GM21619 (cell line): Measurements from ENCODE around the gene PAX8.
A peak's percentile ranks its signal among the peaks of the same experiment; 100 is the strongest.

Experiments
- ATAC-seq: cut with Tn5 transposase; IDR thresholded peaks from one replicate; pipeline ENCODE4 v1.9.1; 2021; ENCODE audit not compliant: unreplicated experiment

The PAX8 gene

GRCh38 chr2:113186433-113186796, 92.3 kb downstream of the PAX8 start:
- no peak for ATAC-seq

DNA sequence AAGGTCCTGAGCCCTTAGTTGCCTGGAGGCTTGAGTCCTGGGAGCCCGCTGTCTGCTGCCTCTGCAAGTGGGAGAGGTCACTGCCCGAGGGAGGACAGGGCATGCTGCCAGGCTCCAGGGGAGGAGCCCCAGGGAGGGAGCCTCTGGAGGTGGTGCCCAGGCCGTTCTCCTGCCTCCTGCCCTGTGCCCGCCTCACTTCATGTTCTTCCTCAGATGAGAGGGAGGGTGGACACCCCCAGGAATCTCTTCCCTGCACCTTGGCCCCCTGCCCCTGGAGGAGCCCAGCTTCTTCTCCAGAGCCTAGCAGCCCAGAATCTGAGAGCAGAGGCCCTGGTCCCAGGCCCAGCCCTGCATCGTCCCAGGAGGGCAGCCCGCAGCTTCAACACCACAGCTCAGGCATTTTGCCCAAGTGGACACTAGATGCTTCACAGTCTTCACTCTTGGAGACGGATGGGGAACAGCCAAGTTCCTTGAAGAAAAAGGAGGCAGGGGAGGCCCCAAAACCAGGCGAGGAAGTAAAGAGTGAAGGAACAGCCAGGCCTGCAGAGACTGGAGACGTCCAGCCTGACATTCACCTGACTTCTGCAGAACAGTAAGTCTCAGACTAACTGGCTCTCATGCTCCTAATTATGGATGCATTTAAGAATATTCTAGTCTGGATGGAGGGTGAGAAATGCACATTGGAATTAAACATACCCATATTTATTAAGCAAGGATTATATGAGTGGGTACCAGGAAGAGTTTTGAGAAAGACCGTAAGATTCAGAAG, 92.9 kb downstream of the PAX8 start:
- ATAC-seq = no peak

- no peak for ATAC-seq
Measured at GRCh38 chr2:113184531-113185230, 94.0 kb downstream of the PAX8 start.

DNA sequence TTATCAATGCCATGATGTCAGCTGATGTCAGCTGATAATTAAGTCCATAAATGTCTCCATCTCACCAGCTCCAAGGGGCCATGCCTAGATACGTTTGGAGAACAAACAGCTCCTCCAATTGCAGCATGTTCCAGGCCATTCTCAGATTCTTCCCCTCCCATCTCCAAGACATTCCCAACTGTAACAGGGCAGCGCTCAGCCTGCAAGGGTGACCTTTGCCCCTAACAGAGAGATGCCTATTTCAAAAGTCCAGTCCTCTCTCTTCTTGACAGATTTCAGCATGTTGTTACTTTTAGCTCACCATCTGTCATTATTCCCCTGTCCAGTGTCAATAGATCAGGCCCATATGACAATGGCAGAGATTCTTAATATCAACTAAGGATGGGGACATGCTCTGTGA, 95.0 kb downstream of the PAX8 start:
- no peak for ATAC-seq

GRCh38 chr2:113183264-113183663, 95.5 kb downstream of the PAX8 start:
- ATAC-seq = no peak

- no peak for ATAC-seq
Measured at GRCh38 chr2:113182471-113183260, 96.1 kb downstream of the PAX8 start.

DNA sequence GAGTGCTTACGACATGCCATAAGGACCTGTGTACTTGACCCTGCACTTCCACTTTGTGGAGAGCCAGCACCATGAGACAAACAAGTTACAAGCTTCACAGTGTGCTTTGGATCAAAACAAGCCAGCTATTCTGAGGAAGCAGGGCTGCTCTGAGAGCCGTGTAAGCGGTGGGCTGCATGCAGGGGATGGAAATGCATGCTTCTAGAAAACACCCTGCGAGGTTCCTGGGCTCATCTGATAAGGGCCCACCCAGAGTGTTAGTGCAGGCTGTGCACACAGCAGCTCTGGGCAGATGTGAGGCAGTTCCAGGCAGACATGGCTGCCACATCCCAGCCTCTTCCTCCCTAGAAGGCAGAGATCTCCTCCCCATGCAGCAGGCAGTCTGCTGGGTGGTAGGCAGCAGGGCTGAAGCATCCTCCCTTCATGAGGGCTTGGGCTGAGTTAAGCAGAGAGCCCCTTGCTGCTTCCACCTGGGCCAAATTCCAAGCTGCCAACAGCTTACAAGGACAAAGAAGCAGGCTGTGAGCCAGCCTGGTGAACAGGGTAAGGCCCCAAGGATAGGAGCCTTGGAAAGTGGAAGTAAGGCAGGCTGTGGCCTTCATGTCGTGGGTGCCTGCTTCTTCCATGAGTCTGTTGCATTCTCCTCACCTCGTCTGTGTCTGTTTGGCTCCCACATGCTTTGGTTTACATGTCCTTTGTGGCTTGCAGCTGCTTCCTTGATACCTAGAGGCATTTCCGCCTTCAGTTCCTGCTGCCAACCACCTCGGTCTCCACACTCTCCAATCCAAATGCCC, 97.3 kb downstream of the PAX8 start:
- no peak for ATAC-seq

DNA sequence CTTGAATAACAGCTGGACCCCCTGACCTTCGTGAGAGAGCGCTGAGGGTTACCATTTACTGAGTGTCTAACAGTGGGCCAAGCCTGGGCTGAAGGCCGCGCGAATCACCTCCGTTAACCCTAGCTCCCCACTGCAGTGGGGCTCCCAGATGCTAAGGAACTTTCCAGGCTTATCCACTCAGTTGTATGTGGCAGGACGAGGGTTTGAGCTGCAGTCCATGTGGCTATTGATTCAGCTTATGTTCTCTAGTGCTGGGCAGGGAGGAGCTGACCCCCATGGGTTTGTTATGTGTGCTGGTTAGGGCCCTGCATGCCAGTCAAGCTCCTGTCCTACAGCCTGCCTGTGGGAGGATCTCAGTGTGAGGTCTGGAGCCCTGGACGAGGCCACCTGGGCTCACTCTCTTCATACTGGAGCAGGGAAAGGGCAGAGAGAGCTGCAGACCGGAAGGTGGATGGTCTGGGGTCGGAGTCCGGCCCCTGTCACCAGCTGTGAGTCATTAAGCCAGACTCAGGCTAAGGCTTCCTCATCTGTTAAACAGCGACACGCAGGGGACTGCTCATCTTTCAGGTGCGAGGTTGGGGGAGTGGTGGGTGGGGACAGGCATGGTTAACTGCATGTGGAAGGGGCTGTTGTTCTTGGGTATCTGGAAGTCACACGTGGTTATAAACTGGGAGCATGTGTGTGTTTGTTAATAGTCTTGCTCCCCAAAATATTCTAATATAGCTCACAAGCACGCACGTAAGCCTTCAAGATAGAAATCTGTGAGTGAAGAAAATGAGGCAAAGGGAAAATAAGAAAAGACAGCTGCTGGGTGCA, 98.4 kb downstream of the PAX8 start:
- no peak for ATAC-seq

GRCh38 chr2:113179446-113180045, 99.2 kb downstream of the PAX8 start:
- ATAC-seq = no peak

DNA sequence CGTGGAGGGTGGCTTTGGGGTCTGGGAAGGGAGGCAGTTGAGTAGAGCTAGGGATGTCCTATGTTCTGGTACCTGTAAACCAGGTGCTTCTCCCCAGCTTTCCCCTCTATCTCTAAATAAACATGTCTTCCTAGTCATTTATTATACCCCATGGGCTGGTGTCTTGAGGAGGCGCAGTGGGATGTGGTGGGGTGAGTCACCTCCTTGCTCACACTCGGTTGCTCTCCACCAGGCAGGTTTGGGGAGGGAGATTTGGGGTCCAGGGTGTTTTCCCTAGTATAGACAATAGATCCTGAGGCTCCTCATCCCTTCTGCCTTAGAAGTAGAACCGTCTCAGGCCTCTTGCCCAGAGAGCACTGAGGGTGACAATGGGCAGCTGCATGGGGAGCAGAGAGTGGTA, 99.8 kb downstream of the PAX8 start:
- no peak for ATAC-seq

- ATAC-seq = no peak
Measured at GRCh38 chr2:113178069-113178746, 100.5 kb downstream of the PAX8 start.

DNA sequence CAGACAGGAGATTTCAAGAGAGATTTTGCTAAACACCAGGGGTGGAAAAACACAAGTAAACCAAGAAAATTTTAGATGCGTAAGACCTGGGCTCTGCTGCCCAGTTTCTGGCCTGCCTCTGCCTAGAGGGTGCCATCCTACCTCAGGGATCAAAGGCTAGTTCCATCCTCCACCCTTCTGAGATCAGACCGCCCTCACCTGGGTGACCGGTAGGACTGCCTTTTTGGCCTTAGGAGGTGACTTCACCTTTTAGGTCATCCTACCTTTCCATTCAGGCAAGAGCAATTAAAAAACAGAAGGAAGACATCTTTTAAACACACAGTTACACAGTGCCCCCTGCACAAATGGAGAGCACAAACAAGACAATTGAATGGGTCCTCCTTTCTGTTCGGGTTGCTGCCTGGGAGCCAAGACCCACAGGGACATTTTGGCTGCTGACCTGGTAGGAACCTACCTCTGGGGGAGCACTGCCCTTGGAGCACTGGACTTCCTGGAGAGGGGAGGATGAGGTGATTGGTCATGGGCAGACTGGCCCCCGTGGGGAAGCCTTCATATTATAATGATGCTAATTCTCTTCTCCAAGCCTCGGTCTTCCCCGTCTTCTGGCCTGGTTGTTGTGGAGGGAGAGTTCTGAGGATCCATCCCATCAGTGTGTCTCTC, 101.9 kb downstream of the PAX8 start:
- ATAC-seq = no peak

- no peak for ATAC-seq
Measured at GRCh38 chr2:113175736-113176695, 102.7 kb downstream of the PAX8 start.

- peak; percentile 59 for ATAC-seq
Measured at GRCh38 chr2:113175042-113175628, 103.6 kb downstream of the PAX8 start.

- ATAC-seq = no peak
Measured at GRCh38 chr2:113174376-113174750, 104.4 kb downstream of the PAX8 start.

- ATAC-seq = peak; percentile 78
Measured at GRCh38 chr2:113173542-113174375, 105.0 kb downstream of the PAX8 start, which contains the start of gene PSD4. PSD4 (plus strand) TSS chr2:113173971; CDS start chr2:113182457, 8,486 bp downstream.
